ENCODE data around the gene YBEY. TPM values are rescaled to one million over a fixed set of nuclear protein-coding genes. Genes with fewer than 3 reads are reported as not detected.

YBEY gene
- total RNA-seq, 2 donors from 2014 or later: 22.3 to 25.7 TPM

- no peaks in the 10 kb centered on the region for H3K9me3 Mint-ChIP-seq
- H3K36me3 Mint-ChIP-seq (ENCODE audit: insufficient read depth in 2 of 2): peaks cover 10 to 28% of the 10 kb centered on the region in 2 donors
- DNase-seq (no peak), ATAC-seq (replicated peaks in 1 of 2) (no peak)
- H3K27ac Mint-ChIP-seq: no peak overlapping the region
- no peak overlapping the region for H3K4me3 Mint-ChIP-seq
- H3K27me3 Mint-ChIP-seq (ENCODE audit: low read depth): no peaks in the 10 kb centered on the region
- no peaks in the 10 kb centered on the region for H3K4me1 Mint-ChIP-seq (ENCODE audit: low read depth)
Measured at GRCh38 chr21:46269466-46269865, 16.7 kb upstream of the YBEY start.

GRCh38 chr21:46273341-46273740 lies 12.8 kb upstream of the YBEY start:
- no peak overlapping the region for H3K27ac Mint-ChIP-seq
- no peaks in the 10 kb centered on the region for H3K27me3 Mint-ChIP-seq (ENCODE audit: low read depth)
- H3K9me3 Mint-ChIP-seq: no peaks in the 10 kb centered on the region
- no peak overlapping the region for H3K4me3 Mint-ChIP-seq
- ATAC-seq (replicated peaks in 1 of 2) (no peak), DNase-seq (no peak)
- peaks cover 13 to 35% of the 10 kb centered on the region in 2 donors for H3K36me3 Mint-ChIP-seq (ENCODE audit: insufficient read depth in 2 of 2)
- H3K4me1 Mint-ChIP-seq (ENCODE audit: low read depth): no peaks in the 10 kb centered on the region

- H3K4me1 Mint-ChIP-seq (ENCODE audit: low read depth): peaks cover 5% of the 10 kb centered on the region
- DNase-seq (no peak), ATAC-seq (replicated peaks in 1 of 2) (no peak)
- H3K4me3 Mint-ChIP-seq: no peak overlapping the region
- no peak overlapping the region for H3K27ac Mint-ChIP-seq
- H3K9me3 Mint-ChIP-seq: no peaks in the 10 kb centered on the region
- H3K27me3 Mint-ChIP-seq (ENCODE audit: low read depth): no peaks in the 10 kb centered on the region
- H3K36me3 Mint-ChIP-seq (ENCODE audit: insufficient read depth in 2 of 2): peaks cover 13 to 40% of the 10 kb centered on the region in 2 donors
Measured at GRCh38 chr21:46274797-46275390, 11.2 kb upstream of the YBEY start.

- Mint-ChIP-seq H3K27ac (peak overlapping the region; percentile 75), H3K36me3 (ENCODE audit: insufficient read depth in 2 of 2) (peaks cover 4 to 22% of the 10 kb centered on the region in 2 donors), H3K27me3 (ENCODE audit: low read depth) (no peaks in the 10 kb centered on the region)
Measured at GRCh38 chr21:46284077-46284644, 2.0 kb upstream of the YBEY start.

GRCh38 chr21:46284733-46285132 lies 1.4 kb upstream of the YBEY start:
- Mint-ChIP-seq H3K9me3 (no peaks in the 10 kb centered on the region), H3K4me3 (peak overlapping the region; percentile 96 to 97), H3K4me1 (ENCODE audit: low read depth) (peaks cover 49% of the 10 kb centered on the region), H3K27me3 (ENCODE audit: low read depth) (no peaks in the 10 kb centered on the region), H3K27ac (peak overlapping the region; percentile 89), H3K36me3 (ENCODE audit: insufficient read depth in 2 of 2) (peaks cover 4 to 18% of the 10 kb centered on the region in 2 donors)
- DNase-seq: no peak
- no peak for ATAC-seq (replicated peaks in 1 of 2)

More at GRCh38 chr21:46284077-46284644, 2.0 kb upstream of the YBEY start:
- H3K4me3 Mint-ChIP-seq: peak overlapping the region; percentile 96 to 97
- peaks cover 53% of the 10 kb centered on the region for H3K4me1 Mint-ChIP-seq (ENCODE audit: low read depth)
- ATAC-seq (replicated peaks in 1 of 2): no peak
- no peaks in the 10 kb centered on the region for H3K9me3 Mint-ChIP-seq
- no peak for DNase-seq

GRCh38 chr21:46285206-46285661 lies 908 bp upstream of the YBEY start, which contains the start of gene MCM3AP:
TSS of gene MCM3AP (minus strand) at chr21:46285611. CDS start at chr21:46285286, 325 bp downstream.
- H3K4me3 Mint-ChIP-seq: peak within 1 kb of the TSS; percentile 96 to 97
- ATAC-seq (replicated peaks in 1 of 2) (no peak), DNase-seq (no peak)
- peaks cover 49% of the 10 kb centered on the region for H3K4me1 Mint-ChIP-seq (ENCODE audit: low read depth)
- peak within 1 kb of the TSS; percentile 95 for H3K27ac Mint-ChIP-seq
- H3K36me3 Mint-ChIP-seq (ENCODE audit: insufficient read depth in 2 of 2): peaks cover 4 to 15% of the 10 kb centered on the region in 2 donors
- no peaks in the 10 kb centered on the region for H3K27me3 Mint-ChIP-seq (ENCODE audit: low read depth)
- no peaks in the 10 kb centered on the region for H3K9me3 Mint-ChIP-seq

GRCh38 chr21:46286648-46287002 lies 483 bp downstream of the YBEY start:
- peaks cover 4 to 15% of the 10 kb centered on the region in 2 donors for H3K36me3 Mint-ChIP-seq (ENCODE audit: insufficient read depth in 2 of 2)
- H3K4me3 Mint-ChIP-seq: peak overlapping the region; percentile 96 to 97
- H3K27ac Mint-ChIP-seq: peak overlapping the region; percentile 95
- ATAC-seq (replicated peaks in 1 of 2): peak; percentile 4 to 14
- H3K27me3 Mint-ChIP-seq (ENCODE audit: low read depth): no peaks in the 10 kb centered on the region
- DNase-seq: no peak
- no peaks in the 10 kb centered on the region for H3K9me3 Mint-ChIP-seq
- peaks cover 43% of the 10 kb centered on the region for H3K4me1 Mint-ChIP-seq (ENCODE audit: low read depth)

- peak overlapping the region in 1 of 2 donors; percentile 96 for H3K4me3 Mint-ChIP-seq
- ATAC-seq (replicated peaks in 1 of 2): no peak
- no peak for DNase-seq
- H3K27ac Mint-ChIP-seq: no peak overlapping the region
- H3K4me1 Mint-ChIP-seq (ENCODE audit: low read depth): peaks cover 43% of the 10 kb centered on the region
- peaks cover 4 to 17% of the 10 kb centered on the region in 2 donors for H3K36me3 Mint-ChIP-seq (ENCODE audit: insufficient read depth in 2 of 2)
- no peaks in the 10 kb centered on the region for H3K27me3 Mint-ChIP-seq (ENCODE audit: low read depth)
- H3K9me3 Mint-ChIP-seq: no peaks in the 10 kb centered on the region
Measured at GRCh38 chr21:46287541-46287940, 1.4 kb downstream of the YBEY start.

- Mint-ChIP-seq H3K4me1 (ENCODE audit: low read depth) (peaks cover 26% of the 10 kb centered on the region), H3K27me3 (ENCODE audit: low read depth) (no peaks in the 10 kb centered on the region), H3K4me3 (no peak overlapping the region), H3K9me3 (no peaks in the 10 kb centered on the region), H3K27ac (no peak overlapping the region), H3K36me3 (ENCODE audit: insufficient read depth in 2 of 2) (peaks cover 3 to 12% of the 10 kb centered on the region in 2 donors)
- DNase-seq: no peak
- ATAC-seq (replicated peaks in 1 of 2): no peak
Measured at GRCh38 chr21:46289655-46290179, 3.6 kb downstream of the YBEY start.

- peaks cover 24% of the 10 kb centered on the region for H3K4me1 Mint-ChIP-seq (ENCODE audit: low read depth)
- no peaks in the 10 kb centered on the region for H3K27me3 Mint-ChIP-seq (ENCODE audit: low read depth)
- no peak overlapping the region for H3K4me3 Mint-ChIP-seq
- H3K9me3 Mint-ChIP-seq: no peaks in the 10 kb centered on the region
- H3K36me3 Mint-ChIP-seq (ENCODE audit: insufficient read depth in 2 of 2): peaks cover 3 to 10% of the 10 kb centered on the region in 2 donors
- ATAC-seq (replicated peaks in 1 of 2): no peak
- H3K27ac Mint-ChIP-seq: no peak overlapping the region
- DNase-seq: no peak
Measured at GRCh38 chr21:46291561-46291960, 5.4 kb downstream of the YBEY start.

GRCh38 chr21:46294647-46295176 lies 8.6 kb downstream of the YBEY start:
- no peaks in the 10 kb centered on the region for H3K9me3 Mint-ChIP-seq
- no peak overlapping the region for H3K4me3 Mint-ChIP-seq
- no peak overlapping the region for H3K27ac Mint-ChIP-seq
- DNase-seq (no peak), ATAC-seq (replicated peaks in 1 of 2) (peak in 1 of 2 donors; percentile 43)
- H3K4me1 Mint-ChIP-seq (ENCODE audit: low read depth): peaks cover 11% of the 10 kb centered on the region
- peaks cover 5 to 15% of the 10 kb centered on the region in 2 donors for H3K36me3 Mint-ChIP-seq (ENCODE audit: insufficient read depth in 2 of 2)
- H3K27me3 Mint-ChIP-seq (ENCODE audit: low read depth): peaks cover 5% of the 10 kb centered on the region

- ATAC-seq (replicated peaks in 1 of 2): peak; percentile 17 to 34
- DNase-seq: peak in 1 of 2 donors; percentile 10
- peaks cover 5 to 17% of the 10 kb centered on the region in 2 donors for H3K36me3 Mint-ChIP-seq (ENCODE audit: insufficient read depth in 2 of 2)
- peaks cover 5% of the 10 kb centered on the region for H3K27me3 Mint-ChIP-seq (ENCODE audit: low read depth)
- H3K27ac Mint-ChIP-seq: no peak overlapping the region
- H3K9me3 Mint-ChIP-seq: no peaks in the 10 kb centered on the region
- H3K4me3 Mint-ChIP-seq: peak overlapping the region in 1 of 2 donors; percentile 48
- peaks cover 11% of the 10 kb centered on the region for H3K4me1 Mint-ChIP-seq (ENCODE audit: low read depth)
Measured at GRCh38 chr21:46295177-46295770, 9.1 kb downstream of the YBEY start.
